ENCODE measurements around the gene FAM169A. TPM values are rescaled to one million over a fixed set of nuclear protein-coding genes. Genes with fewer than 3 reads are reported as not detected.

Gene FAM169A
- total and polyA plus RNA-seq, 10 of the 15 experiments (the other 5 are each of a cell fraction or from before 2014, with no cell fraction given), result 0.37 to 15.4 (median 4.7) TPM

GRCh38 chr5:74772359-74772758 is 93.8 kb downstream of the FAM169A start:
- Histone ChIP-seq H2AFZ (ENCODE audit: control insufficient read depth, low read depth, low read length) (no peak overlapping the region), H3K4me2 (ENCODE audit: control insufficient read depth, insufficient read depth) (no peak overlapping the region), H3K9me3 (replicated peaks; ENCODE audit: control insufficient read depth, insufficient read depth, low read length) (no peaks in the 10 kb centered on the region), H3K27me3 (replicated peaks in 1 of 2; ENCODE audit: control insufficient read depth in 2 of 2, insufficient read depth in 2 of 2, low read length in 1 of 2) (no peaks in the 10 kb centered on the region), H3K4me3 (no peak overlapping the region), H3K36me3 (ENCODE audit: control insufficient read depth in 2 of 2, insufficient read depth in 2 of 2, low read length in 1 of 2) (peaks cover 0 to 14% of the 10 kb centered on the region in 2 experiments; a peak in 3 of 4 replicates), H3K27ac (ENCODE audit: control insufficient read depth, insufficient read depth) (no peak overlapping the region), H4K20me1 (ENCODE audit: control insufficient read depth, insufficient read depth) (no peaks in the 10 kb centered on the region), H3K9ac (ENCODE audit: control insufficient read depth, insufficient read depth, low read length) (no peak overlapping the region), H3K79me2 (ENCODE audit: control insufficient read depth, insufficient read depth, low read length) (peaks cover 13% of the 10 kb centered on the region), H3K4me1 (ENCODE audit: control insufficient read depth, insufficient read depth, low read length) (peaks cover 6% of the 10 kb centered on the region)
- CTCF ChIA-PET, result interaction anchor here (0.7 kb wide), 1 partner anchor 32 kb away, joined by 3 read pairs; no protein-coding TSS in a partner anchor
- no peak for ATAC-seq
- in situ Hi-C loops (cut with MboI), result no loop called here
- intact Hi-C loops (cut with micrococcal nuclease; ENCODE audit: unreplicated experiment), result no loop called here
- BruUV-seq (replicated peaks), result no TSS peak
- FAIRE-seq, result no peak
- RAD21 ChIA-PET (ENCODE audit: unreplicated experiment), result no interaction called here
- SMC1A ChIA-PET (ENCODE audit: uncharacterized antibody, unreplicated experiment), result interaction anchor here (0.6 to 0.7 kb wide), 2 partner anchors 13 to 98 kb away, joined by 3 read pairs; no protein-coding TSS in a partner anchor
- WGBS (ENCODE audit: insufficient coverage, insufficient replicate concordance, low lambda C conversion rate, missing lambda C conversion rate), result 98% methylated on average over 7 of the region's 7 CpGs
- POLR2A ChIA-PET, result no interaction called here
- TF ChIP-seq ZBED1 (IDR thresholded peaks at IDR 0.05; ENCODE audit: borderline replicate concordance) (no peak), RELB (IDR thresholded peaks at IDR 0.05; ENCODE audit: low read depth) (no peak), SIN3A (IDR thresholded peaks at IDR 0.05; ENCODE audit: low read depth, low read length) (no peak), SP1 (IDR thresholded peaks at IDR 0.05; ENCODE audit: low read depth, low read length) (no peak), CHD1 (IDR thresholded peaks at IDR 0.05; ENCODE audit: low read depth, low read length) (no peak), NR2C1 (IDR thresholded peaks at IDR 0.05) (no peak), BCL11A (IDR thresholded peaks at IDR 0.05; ENCODE audit: low read depth, low read length) (no peak)
- no peak for DNase-seq (ENCODE audit: low read depth, low spot score)
